HepG2 (cell line): ENCODE results near the gene TMEM156. TPM values are rescaled to one million over a fixed set of nuclear protein-coding genes. Genes with fewer than 3 reads are reported as not detected.

ENCODE experiments used
- ATAC-seq: fragments of 200-7000 bp; cut with Tn5 transposase; 3 replicates; pipeline ENCODE4 v1.9.1; 2020; ENCODE audit warnings: mild to moderate bottlenecking, moderate library complexity
- BruUV-seq: library from RNA; stranded (reverse); fragments of 400-500 nt; replicated peaks from 2 replicates; lab custom pipeline; 2021; lab: Mats Ljungman, UMichigan
- CTCF ChIA-PET: fragments of 300-600 bp; formaldehyde crosslinking; extraction: SDS; loops from one replicate; lab custom pipeline; 2021; ENCODE audit warnings: low total read pairs, inconsistent platforms, low intra/inter-chr PET ratio; lab: Yijun Ruan, JAX
- POLR2A ChIA-PET: fragments of 350-600 bp; sonication (Branson Sonifier 250); formaldehyde crosslinking; loops from one replicate; lab custom pipeline; 2020; ENCODE audit warnings: antibody characterized with exemption, inconsistent platforms; lab: Yijun Ruan, JAX
- DNase-seq: peaks from one replicate; pipeline ENCODE4 v3.0.0-alpha.2; 2015; ENCODE audit warnings: low spot score
- FAIRE-seq: peaks from 3 replicates; lab custom pipeline; 2011; peaks lifted over from hg19 to GRCh38; lab: Jason Lieb, UNC
- H2AFZ ChIP-seq: one replicate; pipeline ENCODE4 v1.6.1; 2011; ENCODE audit warnings: low read length, inconsistent platforms
- H3K27ac ChIP-seq: fragments of 300-600 bp; 3 replicates; pipeline ENCODE4 v1.8.0; 2011; ENCODE audit warnings: mixed run types, mild to moderate bottlenecking, mixed read lengths, low read length, inconsistent platforms; ENCODE audit not compliant: insufficient read depth; ENCODE audit errors: extremely low read length
- H3K27me3 ChIP-seq, 2 experiments: fragments of 200-600 bp in 1 of 2; 2 replicates in 1 of 2; 3 replicates in 1 of 2; pipeline versions ENCODE4 v1.6.0 to v1.8.0; 2011; ENCODE audit warnings: low read length in 2 of 2, mild to moderate bottlenecking in 2 of 2, moderate library complexity in 2 of 2, inconsistent platforms in 1 of 2; ENCODE audit not compliant: insufficient read depth in 2 of 2, control insufficient read depth in 1 of 2
- H3K36me3 ChIP-seq, 2 experiments: fragments of 200-600 bp in 1 of 2; replicated peaks in 1 of 2; 2 replicates in 1 of 2; 3 replicates in 1 of 2; pipeline versions ENCODE4 v1.5.1 to v1.8.0; 2011; ENCODE audit warnings: low read length in 2 of 2, inconsistent platforms in 1 of 2; ENCODE audit not compliant: insufficient read depth in 2 of 2, control insufficient read depth in 1 of 2
- H3K4me1 ChIP-seq: 2 replicates; pipeline ENCODE4 v1.5.1; 2012; ENCODE audit warnings: low read length, inconsistent platforms; ENCODE audit not compliant: insufficient read depth
- H3K4me2 ChIP-seq: 2 replicates; pipeline ENCODE4 v1.6.0; 2011; ENCODE audit warnings: low read depth, low read length, inconsistent platforms
- H3K4me3 ChIP-seq, 3 experiments: fragments of 200-600 bp in 1 of 3; sonication (generic), shearing (Covaris generic) in 1 of 3; replicated peaks in 1 of 3; 2 replicates each; pipeline ENCODE4 v1.5.1; 2011 to 2016; ENCODE audit warnings: low read length in 3 of 3, inconsistent platforms in 2 of 3, low read depth in 2 of 3, mild to moderate bottlenecking in 2 of 3, control low read depth in 1 of 3, mixed read lengths in 1 of 3; ENCODE audit not compliant: insufficient read depth in 1 of 3
- H3K79me2 ChIP-seq: one replicate; pipeline ENCODE4 v1.6.1; 2011; ENCODE audit warnings: low read length, inconsistent platforms; ENCODE audit not compliant: insufficient read depth
- H3K9ac ChIP-seq: 2 replicates; pipeline ENCODE4 v1.6.0; 2011; ENCODE audit warnings: mild to moderate bottlenecking, low read depth, low read length, inconsistent platforms; ENCODE audit not compliant: insufficient read depth
- H3K9me3 ChIP-seq: 2 replicates; pipeline ENCODE4 v1.5.1; 2012; ENCODE audit warnings: mild to moderate bottlenecking, low read length
- H4K20me1 ChIP-seq: 2 replicates; pipeline ENCODE4 v1.6.0; 2011; ENCODE audit warnings: inconsistent platforms, mild to moderate bottlenecking, low read length, moderate library complexity; ENCODE audit not compliant: insufficient read depth
- E2F2 ChIP-seq: sonication (generic); formaldehyde crosslinking; IDR thresholded peaks from 2 replicates; pipeline ENCODE4 v1.4.0; 2020; ENCODE audit warnings: missing genetic modification reagents, borderline replicate concordance
- GFI1 ChIP-seq: sonication (generic); formaldehyde crosslinking; IDR thresholded peaks from 2 replicates; pipeline ENCODE4 v1.5.0; 2020; ENCODE audit warnings: missing genetic modification reagents, mild to moderate bottlenecking, borderline replicate concordance
- SCMH1 ChIP-seq: sonication (generic); formaldehyde crosslinking; IDR thresholded peaks from 2 replicates; pipeline ENCODE4 v1.9.0; 2021; ENCODE audit warnings: missing genetic modification reagents, mild to moderate bottlenecking, borderline replicate concordance
- ZBTB4 ChIP-seq: sonication (generic); formaldehyde crosslinking; IDR thresholded peaks from 2 replicates; pipeline ENCODE4 v1.4.0; 2020; ENCODE audit warnings: missing genetic modification reagents, mild to moderate bottlenecking, borderline replicate concordance
- ZNF740 ChIP-seq: sonication (generic); formaldehyde crosslinking; IDR thresholded peaks from 2 replicates; pipeline ENCODE4 v1.4.0; 2020; ENCODE audit warnings: missing genetic modification reagents
- ZNF891 ChIP-seq: sonication (generic); formaldehyde crosslinking; IDR thresholded peaks from 2 replicates; pipeline ENCODE4 v1.5.0; 2020; ENCODE audit warnings: mild to moderate bottlenecking, missing genetic modification reagents
- ZXDC ChIP-seq: sonication (generic); formaldehyde crosslinking; IDR thresholded peaks from 2 replicates; pipeline ENCODE4 v1.5.0; 2020; ENCODE audit warnings: mild to moderate bottlenecking, missing genetic modification reagents
- WGBS: methylation state at CpG from one replicate; pipeline ENCODE4 v1.1.6; 2017; ENCODE audit warnings: low lambda C conversion rate; 5-methylcytosine and 5-hydroxymethylcytosine counted together
- in situ Hi-C: cut with HindIII; loops from 2 replicates; pipeline ENCODE4 v1.10.0; 2017; ENCODE audit warnings: low pct_unique_long_range_greater_than_20kb; ENCODE audit not compliant: extremely low pct_ligation_motif_present
- intact Hi-C: fragments of 100-400 bp; cut with micrococcal nuclease; formaldehyde crosslinking; loops from one replicate; pipeline ENCODE4 v1.10.0; 2022; ENCODE audit not compliant: unreplicated experiment
- polyA plus RNA-seq, 8 experiments: library from polyadenylated mRNA; depleted of rRNA in 3 of 8; stranded (reverse) in 7 of 8; unstranded in 1 of 8; fragments of >200 nt; fragmentation: Illumina TruSeq in 4 of 8; extraction: Trizol in 4 of 8; gene quantifications; 2 replicates each; pipeline versions ENCODE4 v1.2.1 to v1.2.3, GENCODE V29; 2011 to 2016; ENCODE audit warnings: low read depth in 4 of 8, missing spikeins in 1 of 8, mixed read lengths in 1 of 8; ENCODE audit not compliant: insufficient read depth in 1 of 8
- total RNA-seq, 5 experiments: library from RNA; depleted of rRNA; stranded (reverse); fragments of >200 nt; fragmentation: Illumina TruSeq; extraction: Trizol; gene quantifications; 2 replicates each; pipeline ENCODE4 v1.2.3, GENCODE V29; 2016; ENCODE audit warnings: low read depth in 1 of 5

TMEM156 gene
- total and polyA plus RNA-seq, 2 of the 13 experiments (the other 11 are each of a cell fraction or from before 2014, with no cell fraction given) = 1.6 TPM; not detected in 1

GRCh38 chr4:38958453-38959190 lies 73.6 kb downstream of the TMEM156 start (continued):
- TF ChIP-seq ZXDC (CRISPR knock-in tag) (no peak), E2F2 (CRISPR knock-in tag) (no peak), ZBTB4 (no peak)
- TF ChIP-seq, all 625 proteins: peak for 0

- TF ChIP-seq SCMH1 (CRISPR knock-in tag) (no peak), GFI1 (CRISPR knock-in tag) (no peak), ZNF740 (CRISPR knock-in tag) (no peak), ZNF891 (no peak)
- no peak overlapping the region for H3K4me3 ChIP-seq
- intact Hi-C loops = no loop called here
- no peaks in the 10 kb centered on the region for H4K20me1 ChIP-seq
- no peaks in the 10 kb centered on the region for H3K27me3 ChIP-seq
- no peaks in the 10 kb centered on the region; the same call in 1 of the 2 replicates for H3K4me1 ChIP-seq
- DNase-seq (no peak), FAIRE-seq (no peak), ATAC-seq (no peak)
- no peak overlapping the region for H2AFZ ChIP-seq
- H3K36me3 ChIP-seq = no peaks in the 10 kb centered on the region
- no peak overlapping the region for H3K9ac ChIP-seq
- H3K9me3 ChIP-seq = no peaks in the 10 kb centered on the region
- 73% methylated on average over 3 of the region's 3 CpGs for WGBS
- H3K79me2 ChIP-seq = no peaks in the 10 kb centered on the region
- ChIA-PET POLR2A (no interaction called here), CTCF (no interaction called here)
- H3K27ac ChIP-seq = no peak overlapping the region
- in situ Hi-C loops = no loop called here
- H3K4me2 ChIP-seq = no peak overlapping the region
- BruUV-seq = no TSS peak
These were observed 74.3 kb downstream of the TMEM156 start for GRCh38 chr4:38957893-38958292.
